Astrocyte (in vitro differentiated cells and primary cell): ENCODE measurements around the gene ZNF407.

ENCODE experiments used
- CTCF ChIP-seq: IDR thresholded peaks from 2 replicates; pipeline ENCODE4 v1.5.1; 2011; ENCODE audit warnings: low read depth, mild to moderate bottlenecking, inconsistent platforms, low read length, moderate library complexity; ENCODE audit not compliant: insufficient read depth
- EZH2 ChIP-seq: IDR thresholded peaks from 2 replicates; pipeline ENCODE4 v1.6.1; 2012; ENCODE audit warnings: mild to moderate bottlenecking, low read length, inconsistent platforms; ENCODE audit not compliant: insufficient read depth

GRCh38 chr18:74635224-74635975, 37.7 kb downstream of the ZNF407 start:
- no peak for TF ChIP-seq CTCF
- TF ChIP-seq EZH2, result no peak
